ENCODE data around the gene ABCF1.
A peak's percentile ranks its signal among the peaks of the same experiment; 100 is the strongest.
"Not testable (repeated sequence)": the region's sequence is repeated elsewhere in the genome, so short reads cannot be mapped to it uniquely, and the experiment has no call there.

Gene ABCF1

GRCh38 chr6:30592287-30592686 lies 21.0 kb downstream of the ABCF1 start:
- no peak for DNase-seq (ENCODE audit: low read depth)
- H3K4me3 ChIP-seq (ENCODE audit: low read length): no peak overlapping the region
- TF ChIP-seq CTCF (IDR thresholded peaks at IDR 0.05; ENCODE audit: insufficient read depth, low read depth, low read length, missing control alignments): no peak

DNA sequence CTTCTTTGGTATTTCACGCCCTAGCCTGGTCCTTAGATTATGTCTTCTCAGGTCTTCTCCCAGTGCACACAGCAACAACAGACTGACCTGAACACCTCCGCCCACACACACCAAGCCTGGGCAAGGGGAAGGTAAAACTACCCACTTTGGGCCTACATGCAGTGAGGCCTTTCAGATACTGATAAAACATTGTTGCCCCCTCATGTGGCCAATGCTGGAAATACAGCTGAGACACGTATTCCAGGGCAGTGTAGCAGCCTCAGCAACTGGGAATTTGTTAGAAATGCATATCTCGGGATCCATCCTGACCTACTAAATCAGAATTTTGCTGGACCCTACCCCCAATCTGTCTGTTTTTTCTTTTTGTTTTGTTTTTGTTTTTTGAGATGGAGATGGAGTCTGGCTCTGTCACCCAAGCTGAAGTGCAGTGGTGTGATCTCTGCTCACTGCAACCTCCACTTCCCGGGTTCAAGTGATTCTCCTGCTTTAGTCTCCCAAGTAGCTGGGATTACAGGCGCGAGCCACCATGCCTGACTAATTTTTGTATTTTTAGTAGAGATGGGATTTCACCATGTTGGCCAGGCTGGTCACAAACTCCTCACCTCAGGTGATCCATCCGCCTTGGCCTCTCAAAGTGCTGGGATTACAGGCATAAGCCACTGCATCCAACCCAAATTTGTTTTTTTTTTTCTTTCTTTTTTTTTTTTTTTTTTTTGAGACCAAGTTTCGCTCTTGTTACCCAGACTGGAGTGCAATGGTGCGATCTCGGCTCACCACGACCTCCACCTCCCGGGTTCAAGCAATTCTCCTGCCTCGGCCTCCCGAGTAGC lies 26.3 kb downstream of the ABCF1 start:
- peak; percentile 87 for TF ChIP-seq CTCF (IDR thresholded peaks at IDR 0.05; ENCODE audit: insufficient read depth, low read depth, low read length, missing control alignments)
- DNase-seq (ENCODE audit: low read depth): peak; percentile 83
- not testable (repeated sequence) for H3K4me3 ChIP-seq (ENCODE audit: low read length)

- no peak for DNase-seq (ENCODE audit: low read depth)
- TF ChIP-seq CTCF (IDR thresholded peaks at IDR 0.05; ENCODE audit: insufficient read depth, low read depth, low read length, missing control alignments): no peak
- no peak overlapping the region for H3K4me3 ChIP-seq (ENCODE audit: low read length)
Measured at GRCh38 chr6:30598912-30599624, 27.8 kb downstream of the ABCF1 start.

GRCh38 chr6:30599625-30600324 lies 28.5 kb downstream of the ABCF1 start:
- no peak for TF ChIP-seq CTCF (IDR thresholded peaks at IDR 0.05; ENCODE audit: insufficient read depth, low read depth, low read length, missing control alignments)
- no peak overlapping the region for H3K4me3 ChIP-seq (ENCODE audit: low read length)
- no peak for DNase-seq (ENCODE audit: low read depth)

- H3K4me3 ChIP-seq (ENCODE audit: low read length): no peak overlapping the region
- no peak for TF ChIP-seq CTCF (IDR thresholded peaks at IDR 0.05; ENCODE audit: insufficient read depth, low read depth, low read length, missing control alignments)
- no peak for DNase-seq (ENCODE audit: low read depth)
Measured at GRCh38 chr6:30600451-30600961, 29.3 kb downstream of the ABCF1 start.

GRCh38 chr6:30601436-30601814 lies 30.2 kb downstream of the ABCF1 start:
- no peak overlapping the region for H3K4me3 ChIP-seq (ENCODE audit: low read length)
- no peak for DNase-seq (ENCODE audit: low read depth)
- TF ChIP-seq CTCF (IDR thresholded peaks at IDR 0.05; ENCODE audit: insufficient read depth, low read depth, low read length, missing control alignments): no peak

Measured in epithelial cell of esophagus (primary cell).